Urinary bladder (tissue), 4 donors: ENCODE measurements around the gene VPS9D1. TPM values are rescaled to one million over a fixed set of nuclear protein-coding genes. Genes with fewer than 3 reads are reported as not detected.
"Not testable (repeated sequence)": the region's sequence is repeated elsewhere in the genome, so short reads cannot be mapped to it uniquely, and the experiment has no call there.

Experiments
- DNase-seq: peaks from one replicate; pipeline ENCODE4 v3.0.0-alpha.2; 2015; ENCODE audit errors: extremely low spot score
- H3K27ac ChIP-seq: one replicate; pipeline ENCODE4 v1.5.1; 2013; ENCODE audit warnings: low read depth, mild to moderate bottlenecking, moderate library complexity
- H3K36me3 ChIP-seq: one replicate; pipeline ENCODE4 v1.6.1; 2013; ENCODE audit warnings: mild to moderate bottlenecking, moderate library complexity; ENCODE audit not compliant: insufficient read depth
- H3K4me1 ChIP-seq: one replicate; pipeline ENCODE4 v1.6.1; 2013; ENCODE audit warnings: mild to moderate bottlenecking, moderate library complexity; ENCODE audit not compliant: insufficient read depth
- H3K4me3 ChIP-seq: one replicate; pipeline ENCODE4 v1.5.1; 2013; ENCODE audit warnings: low read depth, low read length
- WGBS: extraction: QIAGEN DNeasy Blood & Tissue Kit; methylation state at CpG from one replicate; pipeline ENCODE4 v1.1.7; 2013; 5-methylcytosine and 5-hydroxymethylcytosine counted together
- polyA plus RNA-seq: library from polyadenylated mRNA; stranded (reverse); fragments of 200-250 nt; gene quantifications from one replicate; pipeline ENCODE4 v1.2.3, GENCODE V29; 2013
- total RNA-seq: library from RNA; depleted of rRNA; stranded (reverse); fragments of >200 nt; gene quantifications from one replicate; pipeline ENCODE4 v1.2.3, GENCODE V29; 2014
- donor health status: healthy with polysubstance abuse.
- donor health status: healthy.

The VPS9D1 gene
- total and polyA plus RNA-seq, 2 donors = 5.7 to 11.0 TPM

GRCh38 chr16:89664238-89664637 is 56.5 kb downstream of the VPS9D1 start:
- H3K36me3 ChIP-seq, H3K4me3 ChIP-seq, DNase-seq, H3K4me1 ChIP-seq, H3K27ac ChIP-seq: not testable (repeated sequence)
- 48% methylated on average over 10 of the region's 11 CpGs for WGBS

- no peak overlapping the region for H3K27ac ChIP-seq
- 94% methylated on average over 9 of the region's 9 CpGs for WGBS
These were observed 59.5 kb downstream of the VPS9D1 start for GRCh38 chr16:89661215-89661614.

GRCh38 chr16:89660146-89660545 is 60.6 kb downstream of the VPS9D1 start:
- H3K4me3 ChIP-seq = no peak overlapping the region
- WGBS = 93% methylated on average over 7 of the region's 7 CpGs
- no peaks in the 10 kb centered on the region for H3K4me1 ChIP-seq
- no peak overlapping the region for H3K27ac ChIP-seq
- DNase-seq = no peak
- H3K36me3 ChIP-seq = peaks cover 3% of the 10 kb centered on the region

More at GRCh38 chr16:89661215-89661614, 59.5 kb downstream of the VPS9D1 start:
- H3K4me1 ChIP-seq = no peaks in the 10 kb centered on the region
- no peak overlapping the region for H3K4me3 ChIP-seq
- DNase-seq = no peak
- H3K36me3 ChIP-seq = peaks cover 3% of the 10 kb centered on the region

GRCh38 chr16:89658221-89658879 is 62.3 kb downstream of the VPS9D1 start:
- H3K4me3 ChIP-seq = peak overlapping the region; percentile 94
- H3K4me1 ChIP-seq = no peaks in the 10 kb centered on the region
- no peak for DNase-seq
- WGBS = 15% methylated on average over 27 of the region's 27 CpGs
- H3K27ac ChIP-seq = no peak overlapping the region
- H3K36me3 ChIP-seq = peaks cover 3% of the 10 kb centered on the region

- no peaks in the 10 kb centered on the region for H3K4me1 ChIP-seq
- DNase-seq = peak; percentile 45
- H3K4me3 ChIP-seq = peak within 1 kb of the TSS; percentile 94
- H3K36me3 ChIP-seq = peaks cover 3% of the 10 kb centered on the region
- under 1% methylated on average over 99 of the region's 99 CpGs for WGBS
- peak within 1 kb of the TSS; percentile 42 for H3K27ac ChIP-seq
These were observed 63.1 kb downstream of the VPS9D1 start, which contains the start of the genes CHMP1A and SPATA33 for GRCh38 chr16:89657442-89658220. TSS of gene CHMP1A (minus strand) at chr16:89657708. CDS start at chr16:89657588, 120 bp downstream. TSS of gene SPATA33 (plus strand) at chr16:89657836. CDS start at chr16:89657912, 76 bp downstream.

Other genes starting within 250 kb of the VPS9D1 start
- gene ANKRD11, start 230.3 kb downstream of the VPS9D1 start, total RNA-seq = 51.2 TPM
- 73.3 TPM for gene ANKRD11, start 230.3 kb downstream of the VPS9D1 start, polyA plus RNA-seq
- gene SPG7, start 212.5 kb downstream of the VPS9D1 start, total RNA-seq = 77.8 TPM
- 85.4 TPM for gene SPG7, start 212.5 kb downstream of the VPS9D1 start, polyA plus RNA-seq
- 2,031 TPM for gene RPL13, start 160.2 kb downstream of the VPS9D1 start, total RNA-seq
- gene RPL13, start 160.2 kb downstream of the VPS9D1 start, polyA plus RNA-seq = 7,650 TPM
- gene CPNE7, start 145.1 kb downstream of the VPS9D1 start, total RNA-seq = not detected
- gene CPNE7, start 145.1 kb downstream of the VPS9D1 start, polyA plus RNA-seq = 1.8 TPM
- gene DPEP1, start 107.3 kb downstream of the VPS9D1 start, total RNA-seq = 0.58 TPM
- 0.41 TPM for gene DPEP1, start 107.3 kb downstream of the VPS9D1 start, polyA plus RNA-seq
- 27.9 TPM for gene CHMP1A, start 63.2 kb downstream of the VPS9D1 start, total RNA-seq
- 85.7 TPM for gene CHMP1A, start 63.2 kb downstream of the VPS9D1 start, polyA plus RNA-seq
- gene SPATA33, start 63.1 kb downstream of the VPS9D1 start, total RNA-seq = 3.3 TPM
- 5.2 TPM for gene SPATA33, start 63.1 kb downstream of the VPS9D1 start, polyA plus RNA-seq
- 31.9 TPM for gene CDK10, start 34.2 kb downstream of the VPS9D1 start, total RNA-seq
- 58.5 TPM for gene CDK10, start 34.2 kb downstream of the VPS9D1 start, polyA plus RNA-seq
- gene SPATA2L, start 19.2 kb downstream of the VPS9D1 start, total RNA-seq = 5.2 TPM
- gene SPATA2L, start 19.2 kb downstream of the VPS9D1 start, polyA plus RNA-seq = 10.8 TPM
- 17.9 TPM for gene ZNF276, start 639 bp upstream of the VPS9D1 start, total RNA-seq
- 19.6 TPM for gene ZNF276, start 639 bp upstream of the VPS9D1 start, polyA plus RNA-seq
- 9.6 TPM for gene FANCA, start 95.7 kb upstream of the VPS9D1 start, total RNA-seq
- 1.7 TPM for gene FANCA, start 95.7 kb upstream of the VPS9D1 start, polyA plus RNA-seq
- gene SPIRE2, start 107.6 kb upstream of the VPS9D1 start, total RNA-seq = 5.4 TPM
- gene SPIRE2, start 107.6 kb upstream of the VPS9D1 start, polyA plus RNA-seq = 6.4 TPM
- 107 TPM for gene TCF25, start 152.7 kb upstream of the VPS9D1 start, total RNA-seq
- 128 TPM for gene TCF25, start 152.7 kb upstream of the VPS9D1 start, polyA plus RNA-seq
- gene MC1R, start 198.0 kb upstream of the VPS9D1 start, total RNA-seq = 3.8 TPM
- 7.0 TPM for gene MC1R, start 198.0 kb upstream of the VPS9D1 start, polyA plus RNA-seq
- gene TUBB3, start 202.4 kb upstream of the VPS9D1 start, total RNA-seq = 28.0 TPM
- 16.1 TPM for gene TUBB3, start 202.4 kb upstream of the VPS9D1 start, polyA plus RNA-seq
- gene DEF8, start 227.9 kb upstream of the VPS9D1 start, total RNA-seq = 27.5 TPM
- 84.4 TPM for gene DEF8, start 227.9 kb upstream of the VPS9D1 start, polyA plus RNA-seq